IMR-90 (cell line): ENCODE results near the gene SLC19A2. TPM values are rescaled to one million over a fixed set of nuclear protein-coding genes. Genes with fewer than 3 reads are reported as not detected.

Experiments used
- ATAC-seq: fragments of 200-7000 bp; cut with Tn5 transposase; 2 replicates; pipeline ENCODE4 v1.9.1; 2020; ENCODE audit warnings: low read depth, mild to moderate bottlenecking, moderate library complexity
- BruUV-seq: library from RNA; stranded (reverse); fragments of 400-500 nt; replicated peaks from 2 replicates; lab custom pipeline; 2021; lab: Mats Ljungman, UMichigan
- CTCF ChIA-PET: fragments of 300-600 bp; formaldehyde crosslinking; extraction: SDS; loops from one replicate; lab custom pipeline; 2021; ENCODE audit warnings: antibody characterized with exemption; lab: Yijun Ruan, JAX
- POLR2A ChIA-PET: fragments of 300-600 bp; sonication (Branson Sonifier 250); formaldehyde crosslinking; loops from one replicate; lab custom pipeline; 2022; ENCODE audit warnings: antibody characterized with exemption; ENCODE audit not compliant: unreplicated experiment; lab: Charles Lee
- DNase-seq: peaks from one replicate; pipeline ENCODE4 v3.0.0; 2013
- H2AFZ ChIP-seq: replicated peaks from 2 replicates; pipeline ENCODE3; 2013; ENCODE audit warnings: low read length, mild to moderate bottlenecking; ENCODE audit not compliant: poor library complexity
- H2AK5ac ChIP-seq: 2 replicates; pipeline ENCODE4 v1.6.1; 2013; ENCODE audit warnings: low read depth, low read length, inconsistent platforms
- H2AK9ac ChIP-seq: replicated peaks from 2 replicates; pipeline ENCODE3; 2013; ENCODE audit warnings: mild to moderate bottlenecking, low read depth, low read length, moderate library complexity; ENCODE audit not compliant: poor library complexity
- H2BK120ac ChIP-seq: 2 replicates; pipeline ENCODE4 v1.6.1; 2013; ENCODE audit warnings: low read depth, low read length, inconsistent platforms
- H2BK15ac ChIP-seq: 3 replicates; pipeline ENCODE4 v1.6.1; 2013; ENCODE audit warnings: low read depth, low read length, inconsistent platforms
- H2BK20ac ChIP-seq: 2 replicates; pipeline ENCODE4 v1.6.1; 2013; ENCODE audit warnings: low read depth, mild to moderate bottlenecking, inconsistent platforms, low read length, moderate library complexity
- H2BK5ac ChIP-seq: 2 replicates; pipeline ENCODE4 v1.6.1; 2013; ENCODE audit warnings: mild to moderate bottlenecking, low read depth, low read length, inconsistent platforms; ENCODE audit not compliant: poor library complexity, severe bottlenecking
- H3K14ac ChIP-seq: replicated peaks from 2 replicates; pipeline ENCODE4 v1.6.1; 2013; ENCODE audit warnings: low read depth, low read length, inconsistent platforms
- H3K18ac ChIP-seq: 2 replicates; pipeline ENCODE4 v1.6.1; 2013; ENCODE audit warnings: low read depth, low read length, control low read depth
- H3K23ac ChIP-seq: 2 replicates; pipeline ENCODE4 v1.6.1; 2013; ENCODE audit warnings: low read depth, low read length, inconsistent platforms
- H3K27ac ChIP-seq: 2 replicates; pipeline ENCODE4 v1.5.1; 2013; ENCODE audit warnings: mild to moderate bottlenecking, control low read depth, low read length; ENCODE audit not compliant: insufficient read depth
- H3K27me3 ChIP-seq: 2 replicates; pipeline ENCODE4 v1.6.1; 2013; ENCODE audit warnings: low read length; ENCODE audit not compliant: control insufficient read depth, insufficient read depth
- H3K36me3 ChIP-seq: 2 replicates; pipeline ENCODE4 v1.6.1; 2013; ENCODE audit warnings: low read length, mixed read lengths; ENCODE audit not compliant: control insufficient read depth, insufficient read depth
- H3K4ac ChIP-seq: 2 replicates; pipeline ENCODE4 v1.6.1; 2013; ENCODE audit warnings: low read depth, low read length, inconsistent platforms
- H3K4me1 ChIP-seq: 2 replicates; pipeline ENCODE4 v1.6.1; 2013; ENCODE audit warnings: low read length, mixed read lengths; ENCODE audit not compliant: control insufficient read depth, insufficient read depth
- H3K4me2 ChIP-seq: 2 replicates; pipeline ENCODE4 v1.6.1; 2013; ENCODE audit warnings: low read depth, mild to moderate bottlenecking, control low read depth, low read length, moderate library complexity
- H3K4me3 ChIP-seq: 2 replicates; pipeline ENCODE4 v1.5.1; 2013; ENCODE audit warnings: low read depth, mild to moderate bottlenecking, control low read depth, low read length, moderate library complexity; ENCODE audit not compliant: insufficient read depth
- H3K56ac ChIP-seq: 2 replicates; pipeline ENCODE4 v1.6.1; 2013; ENCODE audit warnings: low read length, inconsistent platforms; ENCODE audit not compliant: insufficient read depth; ENCODE audit errors: extremely low read depth
- H3K79me1 ChIP-seq, 2 experiments: 2 replicates each; pipeline ENCODE4 v1.6.1; 2013; ENCODE audit warnings: low read length in 2 of 2, inconsistent platforms in 1 of 2, low read depth in 1 of 2
- H3K9ac ChIP-seq: 2 replicates; pipeline ENCODE4 v1.6.1; 2013; ENCODE audit warnings: low read depth, low read length, control low read depth
- H3K9me1 ChIP-seq: 2 replicates; pipeline ENCODE4 v1.6.1; 2013; ENCODE audit warnings: low read length, inconsistent platforms; ENCODE audit not compliant: insufficient read depth
- H3K9me3 ChIP-seq: 2 replicates; pipeline ENCODE4 v1.6.1; 2013; ENCODE audit warnings: low read length; ENCODE audit not compliant: control insufficient read depth, insufficient read depth
- H4K20me1 ChIP-seq: 2 replicates; pipeline ENCODE4 v1.6.1; 2013; ENCODE audit warnings: low read length, inconsistent platforms; ENCODE audit not compliant: insufficient read depth
- H4K5ac ChIP-seq: 2 replicates; pipeline ENCODE4 v1.6.1; 2013; ENCODE audit warnings: mild to moderate bottlenecking, low read depth, low read length, control low read depth
- H4K8ac ChIP-seq, 2 experiments: 2 replicates each; pipeline ENCODE4 v1.6.1; 2013; ENCODE audit warnings: low read depth in 2 of 2, low read length in 2 of 2, control low read depth in 1 of 2, inconsistent platforms in 1 of 2
- H4K91ac ChIP-seq: 2 replicates; pipeline ENCODE4 v1.6.1; 2013; ENCODE audit warnings: low read depth, low read length, inconsistent platforms; ENCODE audit not compliant: insufficient read depth
- BHLHE40 ChIP-seq: fragments of 150-350 bp; IDR thresholded peaks from 2 replicates; pipeline ENCODE4 v1.6.1; 2016; ENCODE audit warnings: mild to moderate bottlenecking, low read depth, low read length
- CEBPB ChIP-seq: IDR thresholded peaks from 2 replicates; pipeline ENCODE4 v1.6.1; 2012; ENCODE audit warnings: low read depth, low read length, improper control_type of control experiment
- MAFK ChIP-seq: IDR thresholded peaks from 2 replicates; pipeline ENCODE4 v1.6.1; 2012; ENCODE audit warnings: low read depth, low read length, improper control_type of control experiment
- MXI1 ChIP-seq: IDR thresholded peaks from 2 replicates; pipeline ENCODE4 v1.6.1; 2012; ENCODE audit warnings: low read depth, mild to moderate bottlenecking, low read length, moderate library complexity, borderline replicate concordance
- NFE2L2 ChIP-seq: fragments of 150-350 bp; IDR thresholded peaks from 2 replicates; pipeline ENCODE4 v1.6.1; 2016; ENCODE audit warnings: low read depth, mild to moderate bottlenecking, low read length
- USF2 ChIP-seq: fragments of 150-350 bp; IDR thresholded peaks from 2 replicates; pipeline ENCODE4 v1.6.1; 2017; ENCODE audit warnings: mild to moderate bottlenecking, antibody characterized with exemption, low read length, low read depth
- WGBS, 2 experiments: methylation state at CpG; one replicate each; pipeline versions ENCODE4 v1.1.5 to v1.1.7; 2013; ENCODE audit warnings: missing lambda C conversion rate in 2 of 2; ENCODE audit not compliant: insufficient read length in 1 of 2; ENCODE audit errors: extremely low coverage in 2 of 2; 5-methylcytosine and 5-hydroxymethylcytosine counted together
- dilution Hi-C: fragments of 300-500 bp; cut with HindIII; formaldehyde crosslinking; loops from one replicate; pipeline ENCODE4 v1.14.3; 2018; ENCODE audit warnings: low sequenced_read_pairs; ENCODE audit not compliant: unreplicated experiment
- in situ Hi-C: fragments of 300-500 bp; cut with MboI; formaldehyde crosslinking; loops from 3 replicates; pipeline ENCODE4 v1.14.3; 2019; ENCODE audit warnings: low sequenced_read_pairs, inconsistent platforms, mixed read lengths
- intact Hi-C: fragments of 100-400 bp; cut with micrococcal nuclease; formaldehyde crosslinking; loops from 2 replicates; pipeline ENCODE4 v1.10.0; 2022
- polyA plus RNA-seq, 3 experiments: library from polyadenylated mRNA; depleted of rRNA; stranded (reverse); fragments of >200 nt; gene quantifications; 2 replicates each; pipeline ENCODE4 v1.2.3, GENCODE V29; 2012; ENCODE audit warnings: low replicate concordance in 1 of 3
- total RNA-seq: library from RNA; depleted of rRNA; stranded (reverse); fragments of >200 nt; gene quantifications from 2 replicates; pipeline ENCODE4 v1.2.3, GENCODE V29; 2012

Gene SLC19A2
- total and polyA plus RNA-seq, 2 of the 4 experiments (the other 2 are of a cell fraction): 3.6 to 5.2 TPM

GRCh38 chr1:169484683-169485430 lies 887 bp downstream of the SLC19A2 start:
- Histone ChIP-seq H3K9me3 (no peaks in the 10 kb centered on the region), H3K36me3 (no peaks in the 10 kb centered on the region), H2BK20ac (no peak overlapping the region), H2AFZ (peak overlapping the region; percentile 93), H3K79me1 (peaks cover 9 to 21% of the 10 kb centered on the region in 2 experiments; a peak in 3 of 4 replicates), H3K27ac (peak overlapping the region; percentile 47), H3K56ac (peak overlapping the region; percentile 31; the same call in 1 of the 2 replicates), H3K4ac (peak overlapping the region; percentile 8; the same call in 1 of the 2 replicates), H3K4me3 (peak overlapping the region; percentile 75), H3K9ac (peak overlapping the region; percentile 70), H4K20me1 (no peaks in the 10 kb centered on the region), H3K4me1 (peaks cover 5% of the 10 kb centered on the region), H3K18ac (peak overlapping the region; percentile 55; the same call in 1 of the 2 replicates), H2BK5ac (peak overlapping the region; percentile 68), H3K9me1 (0 out of 2 replicates have a peak, but pooled peaks cover 4% of the 10 kb centered on the region), H4K5ac (no peak overlapping the region; the same call in 1 of the 2 replicates), H2AK9ac (no peak overlapping the region), H2AK5ac (no peak overlapping the region), H3K23ac (peak overlapping the region; percentile 50), H4K8ac (peak overlapping the region in 1 of 2 experiments; percentile 10; a peak in 1 of 4 replicates), H3K27me3 (no peaks in the 10 kb centered on the region), H2BK15ac (no peak overlapping the region), H3K4me2 (peak overlapping the region; percentile 97), H4K91ac (no peak overlapping the region), H2BK120ac (no peak overlapping the region), H3K14ac (peak overlapping the region; percentile 29; the same call in 1 of the 2 replicates)
- TF ChIP-seq MAFK: no peak
- TF ChIP-seq NFE2L2: no peak
- TF ChIP-seq BHLHE40: peak; percentile 83
- TF ChIP-seq CEBPB: peak; percentile 67; the same call in 1 of the 2 replicates
- peak; percentile 63 for TF ChIP-seq USF2
- peak; percentile 66 for TF ChIP-seq MXI1
- DNase-seq: peak; percentile 82
- BruUV-seq: TSS peak; percentile 41
- in situ Hi-C loops: loop anchor here (5.0 to 10.0 kb wide), 2 partner anchors 322 to 370 kb away; no protein-coding TSS in a partner anchor
- ChIA-PET CTCF (interaction anchor here (0.9 kb wide), 1 partner anchor 26 kb away, joined by 3 read pairs; no protein-coding TSS in a partner anchor), POLR2A (no interaction called here)
- WGBS, 2 experiments: 40% methylated on average over 2 of the region's 15 CpGs; no CpG with 5 or more reads in 1 of the 2 experiments
- intact Hi-C loops: loop anchor here (1.0 to 10.0 kb wide), 3 partner anchors 61 to 320 kb away; partner anchors contain the start of gene NME7
- ATAC-seq: peak; percentile 27
- dilution Hi-C loops: no loop called here
